Ovary (tissue), 9 donors: ENCODE results near the gene WWOX. TPM values are rescaled to one million over a fixed set of nuclear protein-coding genes. Genes with fewer than 3 reads are reported as not detected.

ENCODE experiments used
- DNase-seq, 5 donors: peaks; one replicate each; pipeline ENCODE4 v3.0.0-alpha.2; 2019 to 2020
- H3K27ac ChIP-seq, 2 donors: fragments of 200-600 bp; one replicate each; pipeline versions ENCODE4 v1.5.1 to v1.8.0; 2019 to 2022
- H3K27me3 ChIP-seq: fragments of 200-600 bp; one replicate; pipeline ENCODE4 v1.8.0; 2022
- H3K36me3 ChIP-seq: fragments of 200-600 bp; sonication (generic); one replicate; pipeline ENCODE4 v1.5.1; 2019
- H3K4me1 ChIP-seq: one replicate; pipeline ENCODE4 v1.8.1; 2013; ENCODE audit warnings: mild to moderate bottlenecking, moderate library complexity; ENCODE audit not compliant: insufficient read depth
- H3K4me3 ChIP-seq: fragments of 200-600 bp; sonication (generic); one replicate; pipeline ENCODE4 v1.5.1; 2017
- H3K9me3 ChIP-seq, 2 donors: fragments of 200-600 bp in 1 of 2; sonication (generic) in 1 of 2; one replicate each; pipeline versions ENCODE4 v1.5.1 to v1.8.1; 2013 to 2019; ENCODE audit warnings: mild to moderate bottlenecking in 1 of 2, moderate library complexity in 1 of 2
- CTCF ChIP-seq, 3 donors: fragments of 450-650 bp in 2 of 3; fragments of 200-600 bp in 1 of 3; IDR thresholded peaks; one replicate each; pipeline versions ENCODE4 v1.5.1 to v1.8.0; 2016 to 2022; ENCODE audit warnings: antibody characterized with exemption in 3 of 3, mild to moderate bottlenecking in 1 of 3
- EP300 ChIP-seq: sonication (generic); formaldehyde crosslinking; IDR thresholded peaks from one replicate; pipeline ENCODE4 v1.6.1; 2017; ENCODE audit warnings: antibody characterized with exemption
- POLR2A ChIP-seq: fragments of 450-650 bp; IDR thresholded peaks from one replicate; pipeline ENCODE4 v1.6.1; 2017; ENCODE audit warnings: antibody characterized with exemption, mild to moderate bottlenecking, moderate library complexity
- WGBS, 3 donors: extraction: QIAGEN DNeasy Blood & Tissue Kit in 1 of 3; methylation state at CpG; one replicate each; pipeline versions ENCODE4 v1.1.5 to v1.1.7; 2013 to 2017; 5-methylcytosine and 5-hydroxymethylcytosine counted together
- intact Hi-C, 4 donors: fragments of 100-400 bp; cut with DNase I; formaldehyde crosslinking; loops; one replicate each; pipeline versions ENCODE4 v1.11.0 to v1.15.1; 2022 to 2023
- polyA plus RNA-seq, 2 donors: library from polyadenylated mRNA; stranded (reverse); fragments of 200-250 nt in 1 of 2; fragments of 350-450 nt in 1 of 2; fragmentation: Illumina TruSeq in 1 of 2; extraction: RNeasy Lipid Tissue Mini Kit (QIAGEN cat#74804) in 1 of 2; gene quantifications; one replicate each; pipeline ENCODE4 v1.2.3, GENCODE V29; 2013 to 2014
- total RNA-seq, 7 donors: library from RNA; depleted of rRNA in 2 of 7; stranded (reverse); fragments of >200 nt in 2 of 7; fragmentation: NEBNext Ultra II Directional in 3 of 7; extraction: Animal tissue kit (Norgen Biotek cat#: 25700) in 3 of 7; gene quantifications; one replicate each; pipeline versions ENCODE4 v1.1.0 to v1.2.4, GENCODE V29; 2016 to 2023
- donor health status: DM: no; HTN: no; CAD: no; lungs with moderate emphysema.
- donor health status: DM: no; HTN: no; CAD: no.
- donor health status: Bipolar disorder and iron deficiency.
- donor health status: DM: yes; HTN: yes; CAD: no.
- donor health status: DM: no; HTN: no; CAD: no.
- donor health status: DM: yes; HTN: yes; CAD: no.

WWOX gene
- total and polyA plus RNA-seq, 9 donors = 11.0 to 40.5 (median 25.2) TPM

- Histone ChIP-seq H3K36me3 (no peaks in the 10 kb centered on the region), H3K9me3 (no peaks in the 10 kb centered on the region), H3K4me3 (no peak overlapping the region), H3K27ac (no peak overlapping the region), H3K27me3 (no peaks in the 10 kb centered on the region), H3K4me1 (peaks cover 3% of the 10 kb centered on the region)
- no peak for TF ChIP-seq POLR2A
- no peak for TF ChIP-seq CTCF (IDR thresholded peaks at IDR 0.05)
- TF ChIP-seq EP300 = no peak
- WGBS, 3 donors = 68 to 74% (median 68%) methylated on average over 4 of the region's 4 CpGs
- intact Hi-C loops = no loop called here
- no peak for DNase-seq
Observed at GRCh38 chr16:78461087-78461486, 361.6 kb downstream of the WWOX start.

GRCh38 chr16:78461496-78462287, 362.2 kb downstream of the WWOX start:
- no peaks in the 10 kb centered on the region for H3K27me3 ChIP-seq
- H3K9me3 ChIP-seq = no peaks in the 10 kb centered on the region
- WGBS, 3 donors = 38 to 42% (median 41%) methylated on average over 9 of the region's 9 CpGs
- H3K4me1 ChIP-seq = peaks cover 3% of the 10 kb centered on the region
- TF ChIP-seq CTCF (IDR thresholded peaks at IDR 0.05) (no peak), EP300 (no peak), POLR2A (no peak)
- H3K36me3 ChIP-seq = no peaks in the 10 kb centered on the region
- DNase-seq = no peak
- intact Hi-C loops = no loop called here
- no peak overlapping the region for H3K27ac ChIP-seq
- no peak overlapping the region for H3K4me3 ChIP-seq

GRCh38 chr16:78462288-78463208, 363.1 kb downstream of the WWOX start:
- Histone ChIP-seq H3K27ac (no peak overlapping the region), H3K36me3 (no peaks in the 10 kb centered on the region), H3K4me3 (no peak overlapping the region), H3K4me1 (peaks cover 3% of the 10 kb centered on the region), H3K27me3 (no peaks in the 10 kb centered on the region), H3K9me3 (no peaks in the 10 kb centered on the region)
- DNase-seq = no peak
- intact Hi-C loops = no loop called here
- no peak for TF ChIP-seq CTCF (IDR thresholded peaks at IDR 0.05)
- no peak for TF ChIP-seq POLR2A
- TF ChIP-seq EP300 = no peak
- WGBS, 3 donors = 76 to 89% (median 85%) methylated on average over 24 of the region's 24 CpGs

- TF ChIP-seq EP300 (no peak), CTCF (IDR thresholded peaks at IDR 0.05) (no peak), POLR2A (no peak)
- no peak for DNase-seq
- Histone ChIP-seq H3K36me3 (no peaks in the 10 kb centered on the region), H3K4me3 (no peak overlapping the region), H3K9me3 (no peaks in the 10 kb centered on the region), H3K27ac (no peak overlapping the region), H3K27me3 (no peaks in the 10 kb centered on the region), H3K4me1 (peaks cover 3% of the 10 kb centered on the region)
- intact Hi-C loops = no loop called here
- 80 to 97% (median 85%) methylated on average over 1 of the region's 1 CpG for WGBS, 3 donors
Observed at GRCh38 chr16:78463591-78463990, 364.1 kb downstream of the WWOX start.
